KMS-11 (cell line): ENCODE results near the gene GOLGA3.

Experiments
- H2AFZ ChIP-seq: fragments of 200-600 bp; sonication (generic); 2 replicates; pipeline ENCODE4 v1.6.1; 2016; ENCODE audit warnings: antibody characterized with exemption, mixed run types, low read depth
- H3K27ac ChIP-seq: fragments of 200-600 bp; sonication (generic); 2 replicates; pipeline ENCODE4 v1.6.1; 2016; ENCODE audit warnings: mild to moderate bottlenecking, mixed run types
- H3K27me3 ChIP-seq: fragments of 200-600 bp; sonication (generic); 2 replicates; pipeline ENCODE4 v1.6.1; 2017; ENCODE audit warnings: mild to moderate bottlenecking, low read depth, mixed run types, moderate library complexity; ENCODE audit not compliant: insufficient read depth
- H3K36me3 ChIP-seq: fragments of 200-600 bp; sonication (generic); 2 replicates; pipeline ENCODE4 v1.6.1; 2017; ENCODE audit warnings: mild to moderate bottlenecking, mixed run types; ENCODE audit not compliant: insufficient read depth
- H3K4me1 ChIP-seq: fragments of 200-600 bp; sonication (generic); 2 replicates; pipeline ENCODE4 v1.6.1; 2016; ENCODE audit warnings: mild to moderate bottlenecking, low read depth, mixed run types; ENCODE audit not compliant: poor library complexity, severe bottlenecking
- H3K4me2 ChIP-seq: fragments of 200-600 bp; sonication (generic); 2 replicates; pipeline ENCODE4 v1.7.0; 2016; ENCODE audit warnings: mild to moderate bottlenecking, mixed run types
- H3K4me3 ChIP-seq: fragments of 200-600 bp; sonication (generic); IDR thresholded peaks from 2 replicates; pipeline ENCODE4 v1.6.1; 2017; ENCODE audit warnings: low read depth, low read length, mixed read lengths; ENCODE audit not compliant: insufficient read depth
- H3K79me2 ChIP-seq: fragments of 200-600 bp; sonication (generic); 2 replicates; pipeline ENCODE4 v1.6.1; 2016; ENCODE audit warnings: low read depth, mixed run types; ENCODE audit not compliant: insufficient read depth
- H3K9ac ChIP-seq: fragments of 200-600 bp; sonication (generic); 2 replicates; pipeline ENCODE4 v1.6.1; 2016; ENCODE audit warnings: mild to moderate bottlenecking, mixed run types
- H4K20me1 ChIP-seq: fragments of 200-600 bp; sonication (generic); 2 replicates; pipeline ENCODE4 v1.6.1; 2016; ENCODE audit warnings: mild to moderate bottlenecking, mixed run types; ENCODE audit not compliant: insufficient read depth
- TF ChIP-seq, protein P1 (sequence below): fragments of 200-600 bp; sonication (generic); conservative IDR thresholded peaks from 2 replicates; pipeline ENCODE4 v1.6.1; 2017; ENCODE audit warnings: low read depth, mild to moderate bottlenecking, antibody characterized with exemption, low read length, moderate library complexity, mixed read lengths

The GOLGA3 gene

DNA sequence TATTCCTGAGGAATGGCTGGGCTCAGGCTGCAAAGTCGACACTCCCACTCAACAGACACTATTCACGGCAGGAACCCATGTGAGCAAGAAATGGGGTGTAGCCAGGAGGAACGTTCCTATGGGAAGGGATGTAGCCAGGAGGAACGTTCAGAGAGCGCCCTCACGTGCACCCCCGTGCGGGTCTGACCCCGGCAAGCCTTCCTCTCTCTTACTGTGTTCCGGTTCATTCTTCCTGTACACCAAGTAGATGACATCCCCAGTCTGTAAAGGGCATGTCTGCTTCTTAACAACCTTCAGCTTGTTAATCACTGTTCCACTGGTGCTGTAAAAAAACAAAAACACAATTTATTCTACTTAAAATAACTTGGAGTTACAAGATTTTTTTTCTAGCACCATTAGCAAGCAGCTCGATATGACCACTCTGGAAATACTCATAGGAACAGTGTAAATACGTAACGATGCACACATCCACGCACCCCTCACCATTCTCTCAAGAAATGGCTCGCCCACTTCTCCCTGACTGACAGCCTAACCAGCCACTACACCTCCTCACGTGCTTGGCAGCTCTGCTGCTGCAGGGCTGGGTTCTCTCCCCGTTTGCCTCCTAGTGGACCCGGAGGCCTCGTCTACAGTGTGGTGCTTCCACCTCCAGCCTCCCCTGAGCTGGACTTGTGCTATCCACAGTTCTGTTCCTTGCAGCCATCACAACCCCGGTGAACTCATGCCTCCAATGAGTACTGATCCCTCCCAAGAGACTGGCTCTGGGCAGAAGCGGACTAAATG, 43.6 kb upstream of the GOLGA3 start:
- Histone ChIP-seq H3K27me3 (no peaks in the 10 kb centered on the region), H3K27ac (no peak overlapping the region), H4K20me1 (no peaks in the 10 kb centered on the region), H3K36me3 (no peaks in the 10 kb centered on the region), H3K9ac (no peak overlapping the region), H3K4me2 (no peak overlapping the region), H3K4me3 (no peak overlapping the region), H3K79me2 (no peaks in the 10 kb centered on the region), H3K4me1 (no peaks in the 10 kb centered on the region), H2AFZ (no peak overlapping the region)
- TF ChIP-seq, protein P1, sequence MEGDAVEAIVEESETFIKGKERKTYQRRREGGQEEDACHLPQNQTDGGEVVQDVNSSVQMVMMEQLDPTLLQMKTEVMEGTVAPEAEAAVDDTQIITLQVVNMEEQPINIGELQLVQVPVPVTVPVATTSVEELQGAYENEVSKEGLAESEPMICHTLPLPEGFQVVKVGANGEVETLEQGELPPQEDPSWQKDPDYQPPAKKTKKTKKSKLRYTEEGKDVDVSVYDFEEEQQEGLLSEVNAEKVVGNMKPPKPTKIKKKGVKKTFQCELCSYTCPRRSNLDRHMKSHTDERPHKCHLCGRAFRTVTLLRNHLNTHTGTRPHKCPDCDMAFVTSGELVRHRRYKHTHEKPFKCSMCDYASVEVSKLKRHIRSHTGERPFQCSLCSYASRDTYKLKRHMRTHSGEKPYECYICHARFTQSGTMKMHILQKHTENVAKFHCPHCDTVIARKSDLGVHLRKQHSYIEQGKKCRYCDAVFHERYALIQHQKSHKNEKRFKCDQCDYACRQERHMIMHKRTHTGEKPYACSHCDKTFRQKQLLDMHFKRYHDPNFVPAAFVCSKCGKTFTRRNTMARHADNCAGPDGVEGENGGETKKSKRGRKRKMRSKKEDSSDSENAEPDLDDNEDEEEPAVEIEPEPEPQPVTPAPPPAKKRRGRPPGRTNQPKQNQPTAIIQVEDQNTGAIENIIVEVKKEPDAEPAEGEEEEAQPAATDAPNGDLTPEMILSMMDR, result no peak

DNA sequence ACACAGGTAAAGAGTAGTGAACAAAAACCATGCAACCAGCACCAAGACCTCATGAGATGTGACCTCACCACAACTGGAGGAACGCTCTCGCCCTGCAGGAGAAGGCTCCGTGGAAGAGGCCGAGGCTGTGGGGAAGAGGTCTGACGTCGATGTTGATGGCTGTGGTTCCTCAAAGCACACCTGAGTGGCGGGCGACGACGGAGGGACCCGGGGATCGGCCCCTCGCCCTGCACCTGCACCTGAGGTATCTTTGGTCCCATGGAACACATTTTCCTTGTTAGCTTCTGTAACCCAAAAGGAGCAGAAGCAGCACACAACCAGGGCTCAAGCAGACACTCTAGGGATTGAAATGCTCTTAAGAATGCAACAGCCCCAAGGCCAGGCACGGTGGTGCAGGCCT, 40.9 kb upstream of the GOLGA3 start:
- H3K36me3 ChIP-seq, result no peaks in the 10 kb centered on the region
- no peaks in the 10 kb centered on the region for H3K4me1 ChIP-seq
- no peaks in the 10 kb centered on the region for H3K27me3 ChIP-seq
- no peak overlapping the region for H3K27ac ChIP-seq
- no peak overlapping the region for H2AFZ ChIP-seq
- no peak overlapping the region for H3K4me2 ChIP-seq
- no peaks in the 10 kb centered on the region for H4K20me1 ChIP-seq
- TF ChIP-seq, protein P1, result no peak
- H3K9ac ChIP-seq, result no peak overlapping the region
- H3K4me3 ChIP-seq, result no peak overlapping the region
- H3K79me2 ChIP-seq, result no peaks in the 10 kb centered on the region

DNA sequence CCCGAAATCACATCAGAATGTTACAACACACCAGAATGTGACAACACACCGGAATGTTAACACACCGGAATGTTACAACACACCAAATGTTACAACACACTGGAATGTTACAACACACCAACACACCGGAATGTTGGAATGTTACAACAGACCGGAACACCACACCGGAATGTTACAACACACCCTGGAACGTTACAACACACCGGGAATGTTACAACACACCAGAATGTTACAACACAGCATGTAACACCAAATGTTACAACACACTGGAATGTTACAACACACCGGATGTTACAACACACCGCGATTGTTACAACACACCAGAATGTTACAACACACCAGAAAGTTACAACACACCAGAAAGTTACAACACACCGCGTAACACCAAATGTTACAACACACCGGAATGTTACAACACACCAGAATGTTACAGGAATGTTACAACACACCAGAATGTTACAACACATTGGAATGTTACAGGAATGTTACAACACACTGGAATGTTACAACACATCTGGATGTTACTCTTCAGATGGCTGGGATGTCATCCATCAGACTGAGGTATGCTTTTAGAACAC, 37.7 kb upstream of the GOLGA3 start:
- Histone ChIP-seq H3K27ac (no peak overlapping the region), H3K9ac (no peak overlapping the region), H2AFZ (no peak overlapping the region), H4K20me1 (no peaks in the 10 kb centered on the region), H3K4me1 (no peaks in the 10 kb centered on the region), H3K4me3 (no peak overlapping the region), H3K27me3 (no peaks in the 10 kb centered on the region), H3K79me2 (no peaks in the 10 kb centered on the region), H3K36me3 (no peaks in the 10 kb centered on the region), H3K4me2 (no peak overlapping the region)
- TF ChIP-seq, protein P1, result no peak

DNA sequence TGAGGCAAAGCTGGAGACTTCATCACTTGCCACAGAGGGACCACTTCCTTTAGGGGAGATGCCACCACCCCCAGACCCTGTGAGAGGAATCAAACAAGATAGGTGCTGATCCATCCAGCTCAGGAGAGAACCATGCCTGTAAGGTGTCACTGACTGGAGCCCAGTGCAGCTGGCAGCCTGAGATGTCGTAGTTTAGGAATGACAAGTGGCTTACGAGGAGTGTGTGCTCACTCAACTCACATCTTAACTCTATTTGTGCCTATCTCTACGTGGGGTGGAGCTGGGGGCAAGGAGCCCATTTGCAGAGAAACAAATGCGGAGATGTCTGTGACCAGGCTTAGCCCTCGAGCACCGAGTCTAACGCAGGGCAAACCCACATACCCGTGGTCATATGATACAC, 32.9 kb upstream of the GOLGA3 start:
- H3K4me2 ChIP-seq, result no peak overlapping the region
- no peaks in the 10 kb centered on the region for H3K36me3 ChIP-seq
- no peak overlapping the region for H3K9ac ChIP-seq
- H3K27me3 ChIP-seq, result no peaks in the 10 kb centered on the region
- no peak overlapping the region for H3K27ac ChIP-seq
- H4K20me1 ChIP-seq, result no peaks in the 10 kb centered on the region
- H3K4me3 ChIP-seq, result no peak overlapping the region
- no peaks in the 10 kb centered on the region for H3K4me1 ChIP-seq
- TF ChIP-seq, protein P1, result no peak
- no peaks in the 10 kb centered on the region for H3K79me2 ChIP-seq
- no peak overlapping the region for H2AFZ ChIP-seq
